ENCODE data around the gene KDM4C. TPM values are rescaled to one million over a fixed set of nuclear protein-coding genes. Genes with fewer than 3 reads are reported as not detected.

Gene KDM4C
- polyA plus RNA-seq, 1 donor (not counting 4 experiments of a cell fraction or from before 2014, with no cell fraction given): 17.2 TPM

GRCh38 chr9:6961845-6962522, 204.2 kb downstream of the KDM4C start:
- no peak overlapping the region for H3K4me3 ChIP-seq (ENCODE audit: control insufficient read depth in 2 of 3, extremely low read depth in 1 of 3, insufficient read depth in 2 of 3, low read depth in 1 of 3, low read length in 3 of 3)
- H3K9ac ChIP-seq (ENCODE audit: control insufficient read depth, extremely low read depth, insufficient read depth, low read length): no peak overlapping the region
- peaks cover 0 to 2% of the 10 kb centered on the region in 2 experiments for H3K36me3 ChIP-seq (ENCODE audit: control insufficient read depth in 2 of 2, extremely low read depth in 1 of 2, insufficient read depth in 2 of 2, low read length in 2 of 2)
- TF ChIP-seq EZH2 (IDR thresholded peaks at IDR 0.05; ENCODE audit: low read length) (no peak), CTCF (optimal IDR thresholded peaks at IDR 0.05 in 1 of 3, IDR thresholded peaks at IDR 0.05 in 1 of 3, conservative IDR thresholded peaks at IDR 0.05 in 1 of 3; ENCODE audit: extremely low read depth in 1 of 3, insufficient read depth in 2 of 3, low read length in 3 of 3) (no peak)
- no peaks in the 10 kb centered on the region for H3K9me3 ChIP-seq (ENCODE audit: control insufficient read depth, low read depth, low read length)
- H3K27me3 ChIP-seq (ENCODE audit: control insufficient read depth, extremely low read depth, insufficient read depth, low read length): no peaks in the 10 kb centered on the region
- FAIRE-seq: no peak
- DNase-seq (ENCODE audit: low read depth, low spot score): no peak
- H3K4me2 ChIP-seq (ENCODE audit: control insufficient read depth, extremely low read depth, insufficient read depth, low read depth, low read length): no peak overlapping the region
- H2AFZ ChIP-seq (ENCODE audit: control insufficient read depth, low read length): no peak overlapping the region
- H4K20me1 ChIP-seq (ENCODE audit: control insufficient read depth, extremely low read depth, insufficient read depth, low read length): no peaks in the 10 kb centered on the region
- H3K79me2 ChIP-seq (ENCODE audit: control insufficient read depth, insufficient read depth, low read length): no peaks in the 10 kb centered on the region
- H3K27ac ChIP-seq (ENCODE audit: control insufficient read depth, insufficient read depth, low read length): no peak overlapping the region
- dilution Hi-C loops (cut with MboI; ENCODE audit: extremely low pct_ligation_motif_present, low sequenced_read_pairs): no loop called here
- no peaks in the 10 kb centered on the region for H3K4me1 ChIP-seq (ENCODE audit: control insufficient read depth, extremely low read depth, insufficient read depth, low read length)
- H3K9me1 ChIP-seq (ENCODE audit: control insufficient read depth, extremely low read depth, insufficient read depth, low read length): no peaks in the 10 kb centered on the region

- FAIRE-seq: no peak
- no peak for TF ChIP-seq EZH2 (IDR thresholded peaks at IDR 0.05; ENCODE audit: low read length)
- TF ChIP-seq CTCF (optimal IDR thresholded peaks at IDR 0.05 in 1 of 3, IDR thresholded peaks at IDR 0.05 in 1 of 3, conservative IDR thresholded peaks at IDR 0.05 in 1 of 3; ENCODE audit: extremely low read depth in 1 of 3, insufficient read depth in 2 of 3, low read length in 3 of 3): no peak
- Histone ChIP-seq H3K27me3 (ENCODE audit: control insufficient read depth, extremely low read depth, insufficient read depth, low read length) (no peaks in the 10 kb centered on the region), H3K79me2 (ENCODE audit: control insufficient read depth, insufficient read depth, low read length) (no peaks in the 10 kb centered on the region), H3K27ac (ENCODE audit: control insufficient read depth, insufficient read depth, low read length) (no peak overlapping the region), H4K20me1 (ENCODE audit: control insufficient read depth, extremely low read depth, insufficient read depth, low read length) (no peaks in the 10 kb centered on the region), H2AFZ (ENCODE audit: control insufficient read depth, low read length) (no peak overlapping the region), H3K4me2 (ENCODE audit: control insufficient read depth, extremely low read depth, insufficient read depth, low read depth, low read length) (no peak overlapping the region), H3K9ac (ENCODE audit: control insufficient read depth, extremely low read depth, insufficient read depth, low read length) (no peak overlapping the region), H3K9me1 (ENCODE audit: control insufficient read depth, extremely low read depth, insufficient read depth, low read length) (no peaks in the 10 kb centered on the region), H3K4me1 (ENCODE audit: control insufficient read depth, extremely low read depth, insufficient read depth, low read length) (no peaks in the 10 kb centered on the region), H3K36me3 (ENCODE audit: control insufficient read depth in 2 of 2, extremely low read depth in 1 of 2, insufficient read depth in 2 of 2, low read length in 2 of 2) (no peaks in the 10 kb centered on the region), H3K4me3 (ENCODE audit: control insufficient read depth in 2 of 3, extremely low read depth in 1 of 3, insufficient read depth in 2 of 3, low read depth in 1 of 3, low read length in 3 of 3) (no peak overlapping the region), H3K9me3 (ENCODE audit: control insufficient read depth, low read depth, low read length) (no peaks in the 10 kb centered on the region)
- DNase-seq (ENCODE audit: low read depth, low spot score): no peak
- dilution Hi-C loops (cut with MboI; ENCODE audit: extremely low pct_ligation_motif_present, low sequenced_read_pairs): no loop called here
These were observed 207.8 kb downstream of the KDM4C start for GRCh38 chr9:6965566-6965965.
